GM12878 (cell line): ENCODE measurements around the gene PRUNE2. TPM values are rescaled to one million over a fixed set of nuclear protein-coding genes. Genes with fewer than 3 reads are reported as not detected.

Experiments used
- ATAC-seq: fragments of 200-7000 bp; cut with Tn5 transposase; 3 replicates; pipeline ENCODE4 v1.9.1; 2020; ENCODE audit warnings: mild to moderate bottlenecking, moderate library complexity
- BruUV-seq: library from RNA; stranded (reverse); fragments of 400-500 nt; replicated peaks from 2 replicates; lab custom pipeline; 2021; lab: Mats Ljungman, UMichigan
- CTCF ChIA-PET: fragments of 300-600 bp; sonication (Branson Sonifier 250); formaldehyde crosslinking; extraction: SDS; loops from one replicate; lab custom pipeline; 2021; ENCODE audit warnings: inconsistent platforms; lab: Yijun Ruan, JAX
- POLR2A ChIA-PET: fragments of 350-600 bp; formaldehyde crosslinking; extraction: SDS; loops from one replicate; lab custom pipeline; 2021; ENCODE audit warnings: inconsistent platforms; lab: Charles Lee
- RAD21 ChIA-PET: fragments of 300-600 bp; sonication (Branson Sonifier 250); formaldehyde crosslinking; loops from one replicate; lab custom pipeline; 2023; ENCODE audit warnings: antibody characterized with exemption; ENCODE audit not compliant: unreplicated experiment; lab: Charles Lee
- SMC1A ChIA-PET: fragments of 300-600 bp; sonication (Branson Sonifier 250); formaldehyde crosslinking; loops from one replicate; lab custom pipeline; 2023; ENCODE audit not compliant: unreplicated experiment, uncharacterized antibody; lab: Charles Lee
- DNase-seq: peaks from one replicate; pipeline ENCODE4 v3.0.0-alpha.2; 2011; ENCODE audit warnings: low read depth, low spot score
- FAIRE-seq: peaks from 3 replicates; lab custom pipeline; 2011; peaks lifted over from hg19 to GRCh38; lab: Jason Lieb, UNC
- H2AFZ ChIP-seq: 2 replicates; pipeline ENCODE4 v1.6.0; 2011; ENCODE audit warnings: low read depth, low read length, control low read depth; ENCODE audit not compliant: control insufficient read depth
- H3K27ac ChIP-seq: 2 replicates; pipeline ENCODE4 v1.5.1; 2011; ENCODE audit warnings: control low read depth; ENCODE audit not compliant: control insufficient read depth, insufficient read depth
- H3K27me3 ChIP-seq, 2 experiments: replicated peaks in 1 of 2; 2 replicates each; pipeline versions ENCODE4 v1.6.0 to v1.6.1; 2011; ENCODE audit warnings: low read length in 1 of 2; ENCODE audit not compliant: control insufficient read depth in 2 of 2, insufficient read depth in 2 of 2
- H3K36me3 ChIP-seq, 2 experiments: 2 replicates each; pipeline ENCODE4 v1.5.1; 2011; ENCODE audit warnings: low read length in 1 of 2; ENCODE audit not compliant: control insufficient read depth in 2 of 2, insufficient read depth in 2 of 2
- H3K4me1 ChIP-seq: 2 replicates; pipeline ENCODE4 v1.6.1; 2011; ENCODE audit warnings: mild to moderate bottlenecking, low read length, moderate library complexity, mixed read lengths; ENCODE audit not compliant: control insufficient read depth, insufficient read depth
- H3K4me2 ChIP-seq: 2 replicates; pipeline ENCODE4 v1.6.0; 2011; ENCODE audit warnings: control low read depth; ENCODE audit not compliant: control insufficient read depth, insufficient read depth
- H3K4me3 ChIP-seq: fragments of 200-600 bp; sonication (generic); 2 replicates; pipeline ENCODE4 v1.5.1; 2016
- H3K79me2 ChIP-seq: 2 replicates; pipeline ENCODE4 v1.6.0; 2011; ENCODE audit warnings: low read length; ENCODE audit not compliant: control insufficient read depth, insufficient read depth
- H3K9ac ChIP-seq: 2 replicates; pipeline ENCODE4 v1.8.0; 2011; ENCODE audit warnings: low read length, control low read depth, mixed read lengths; ENCODE audit not compliant: control insufficient read depth, insufficient read depth
- H3K9me3 ChIP-seq: replicated peaks from 3 replicates; pipeline ENCODE4 v1.5.1; 2011; ENCODE audit warnings: mild to moderate bottlenecking, low read length; ENCODE audit not compliant: control insufficient read depth, insufficient read depth
- H4K20me1 ChIP-seq: 2 replicates; pipeline ENCODE4 v1.6.0; 2011; ENCODE audit not compliant: control insufficient read depth, insufficient read depth
- BHLHE40 ChIP-seq, 2 experiments: fragments of 450-650 bp in 1 of 2; IDR thresholded peaks; 2 replicates each; pipeline ENCODE4 v1.6.1; 2011 to 2017; ENCODE audit warnings: low read depth in 2 of 2, borderline replicate concordance in 1 of 2, improper control_type of control experiment in 1 of 2, low read length in 1 of 2, mild to moderate bottlenecking in 1 of 2
- DPF2 ChIP-seq: fragments of 450-650 bp; IDR thresholded peaks from 2 replicates; pipeline ENCODE4 v1.6.1; 2017; ENCODE audit warnings: mild to moderate bottlenecking
- IRF4 ChIP-seq: IDR thresholded peaks from 2 replicates; pipeline ENCODE4 v1.6.1; 2011; ENCODE audit warnings: low read depth, low read length
- LARP7 ChIP-seq: fragments of 450-650 bp; IDR thresholded peaks from 2 replicates; pipeline ENCODE4 v1.6.1; 2017; ENCODE audit warnings: mild to moderate bottlenecking
- MEF2A ChIP-seq: IDR thresholded peaks from 2 replicates; pipeline ENCODE4 v1.6.1; 2011; ENCODE audit warnings: low read depth, mild to moderate bottlenecking, low read length, moderate library complexity; ENCODE audit not compliant: insufficient read depth
- MEF2B ChIP-seq: fragments of 450-650 bp; IDR thresholded peaks from 2 replicates; pipeline ENCODE4 v1.6.1; 2018; ENCODE audit warnings: mild to moderate bottlenecking, moderate library complexity; ENCODE audit not compliant: partially characterized antibody, poor library complexity, severe bottlenecking
- PML ChIP-seq: IDR thresholded peaks from 2 replicates; pipeline ENCODE4 v1.6.1; 2012; ENCODE audit warnings: low read length, inconsistent platforms
- POLR2AphosphoS2 ChIP-seq: IDR thresholded peaks from 2 replicates; pipeline ENCODE4 v1.6.1; 2011; ENCODE audit warnings: low read depth, mild to moderate bottlenecking, low read length, improper control_type of control experiment, moderate library complexity
- SMC3 ChIP-seq: IDR thresholded peaks from 2 replicates; pipeline ENCODE4 v1.6.1; 2011; ENCODE audit warnings: low read length, improper control_type of control experiment, borderline replicate concordance
- STAT3 ChIP-seq: IDR thresholded peaks from 2 replicates; pipeline ENCODE4 v1.6.1; 2011; ENCODE audit warnings: low read depth, low read length, improper control_type of control experiment
- TCF7 ChIP-seq: IDR thresholded peaks from 2 replicates; pipeline ENCODE4 v1.6.1; 2014; ENCODE audit warnings: antibody characterized with exemption, borderline replicate concordance
- ZNF622 ChIP-seq: fragments of 450-650 bp; IDR thresholded peaks from 2 replicates; pipeline ENCODE4 v1.6.1; 2017; ENCODE audit warnings: mild to moderate bottlenecking, inconsistent platforms
- ZSCAN29 ChIP-seq: fragments of 450-650 bp; IDR thresholded peaks from 2 replicates; pipeline ENCODE4 v1.6.1; 2017; ENCODE audit warnings: mild to moderate bottlenecking, moderate library complexity
- WGBS: methylation state at CpG from one replicate; pipeline ENCODE4 v1.1.6; 2016; ENCODE audit warnings: low lambda C conversion rate; ENCODE audit not compliant: insufficient replicate concordance, insufficient coverage; ENCODE audit errors: missing lambda C conversion rate; 5-methylcytosine and 5-hydroxymethylcytosine counted together
- in situ Hi-C: fragments of 300-500 bp; cut with MboI; formaldehyde crosslinking; loops from 9 replicates; pipeline ENCODE4 v1.14.3; 2018; ENCODE audit warnings: mixed read lengths
- intact Hi-C: fragments of 100-400 bp; cut with micrococcal nuclease; formaldehyde crosslinking; loops from one replicate; pipeline ENCODE4 v1.14.2; 2022; ENCODE audit not compliant: unreplicated experiment
- polyA plus RNA-seq, 11 experiments: library from polyadenylated mRNA; depleted of rRNA in 4 of 11; unstranded in 6 of 11; stranded (reverse) in 5 of 11; fragments of >200 nt; fragmentation: Nextera tagmentation in 4 of 11; fragmentation: Illumina TruSeq in 1 of 11; extraction: Ambion mirVana in 4 of 11; extraction: Trizol in 1 of 11; gene quantifications; 1 replicate in 1 of 11; 2 replicates in 10 of 11; pipeline versions ENCODE4 v1.2.1 to v1.2.3, GENCODE V29; 2011 to 2016; ENCODE audit warnings: inconsistent platforms in 2 of 11, missing spikeins in 2 of 11, low read depth in 1 of 11
- total RNA-seq, 4 experiments: library from RNA; depleted of rRNA in 3 of 4; stranded (reverse); fragments of >200 nt in 3 of 4; fragmentation: Illumina TruSeq in 1 of 4; extraction: Trizol in 1 of 4; gene quantifications; 2 replicates each; pipeline versions ENCODE4 v1.2.1 to v1.2.3, GENCODE V29; 2013 to 2021
- TF ChIP-seq, protein P1 (sequence below): fragments of 150-350 bp; IDR thresholded peaks from 2 replicates; pipeline ENCODE4 v1.6.1; 2016; ENCODE audit warnings: low read depth, low read length
- TF ChIP-seq, protein P2 (sequence below): fragments of 450-650 bp; IDR thresholded peaks from 2 replicates; pipeline ENCODE4 v1.6.1; 2017; ENCODE audit warnings: mild to moderate bottlenecking
- TF ChIP-seq, protein P3 (sequence below): fragments of 450-650 bp; IDR thresholded peaks from 2 replicates; pipeline ENCODE4 v1.6.1; 2017; ENCODE audit warnings: mild to moderate bottlenecking, low read depth, inconsistent platforms; ENCODE audit not compliant: poor library complexity, severe bottlenecking
- TF ChIP-seq, protein P4 (sequence below): IDR thresholded peaks from 2 replicates; pipeline ENCODE4 v1.6.1; 2011; ENCODE audit warnings: low read depth, mild to moderate bottlenecking, low read length, moderate library complexity, borderline replicate concordance; ENCODE audit errors: extremely low read depth

Gene PRUNE2
- total and polyA plus RNA-seq, 10 of the 15 experiments (the other 5 are each of a cell fraction or from before 2014, with no cell fraction given): 0.07 to 0.63 (median 0.25) TPM

DNA sequence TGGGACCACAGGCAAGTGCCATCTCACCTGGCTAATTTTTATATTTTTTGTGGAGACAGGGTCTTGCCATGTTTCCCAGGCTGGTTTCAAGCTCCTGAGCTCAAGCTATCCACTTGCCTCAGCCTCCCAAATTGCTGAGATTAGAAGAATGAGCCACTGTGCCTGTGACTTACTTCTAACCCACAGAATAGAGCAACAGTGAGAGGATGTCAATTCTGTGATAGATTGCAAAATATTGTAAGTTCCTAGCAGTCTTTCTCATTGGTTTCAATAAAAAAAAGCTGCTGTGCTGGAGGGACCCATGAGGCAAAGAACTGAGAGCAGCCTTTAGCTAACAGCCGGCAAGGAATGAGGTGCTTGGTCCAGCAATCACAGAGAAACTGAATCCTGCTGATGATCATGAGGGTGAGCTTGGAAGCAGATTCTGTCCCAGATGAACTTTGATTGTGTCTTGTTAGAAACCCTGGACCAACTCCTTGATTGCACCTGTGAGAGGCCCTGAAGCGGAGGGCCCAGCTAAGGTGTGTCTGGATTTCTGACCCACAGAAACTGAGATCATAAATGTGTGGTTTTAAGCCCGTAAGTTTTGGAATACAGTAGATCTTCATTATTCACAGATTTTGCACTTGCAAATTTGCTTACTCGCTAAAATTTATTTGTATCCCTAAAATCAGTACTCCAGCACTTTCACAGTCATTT, 297.2 kb downstream of the PRUNE2 start:
- Histone ChIP-seq H3K79me2 (no peaks in the 10 kb centered on the region), H3K9ac (no peak overlapping the region), H3K27me3 (0 out of 4 replicates have a peak, but pooled peaks cover 0 to 1% of the 10 kb centered on the region in 2 experiments), H2AFZ (no peak overlapping the region), H3K4me2 (no peak overlapping the region), H3K27ac (no peak overlapping the region), H3K9me3 (no peaks in the 10 kb centered on the region), H3K4me3 (no peak overlapping the region), H3K36me3 (no peaks in the 10 kb centered on the region), H3K4me1 (peaks cover 10% of the 10 kb centered on the region), H4K20me1 (no peaks in the 10 kb centered on the region)
- POLR2A ChIA-PET: no interaction called here
- WGBS: 32% methylated on average over 4 of the region's 4 CpGs
- CTCF ChIA-PET: no interaction called here
- DNase-seq (no peak), ATAC-seq (no peak), FAIRE-seq (no peak)
- BruUV-seq: no TSS peak
- intact Hi-C loops (no loop called here), in situ Hi-C loops (no loop called here)
- RAD21 ChIA-PET: no interaction called here
- no peak for TF ChIP-seq ZSCAN29
- no peak for TF ChIP-seq ZNF622
- no peak for TF ChIP-seq MEF2A
- no peak for TF ChIP-seq STAT3
- no peak for TF ChIP-seq MEF2B
- no peak for TF ChIP-seq POLR2AphosphoS2
- TF ChIP-seq LARP7: no peak
- TF ChIP-seq BHLHE40 (IDR thresholded peaks at IDR 0.05; ENCODE audit: borderline replicate concordance in 1 of 2, low read depth in 2 of 2, low read length in 1 of 2): no peak
- TF ChIP-seq, protein P1, sequence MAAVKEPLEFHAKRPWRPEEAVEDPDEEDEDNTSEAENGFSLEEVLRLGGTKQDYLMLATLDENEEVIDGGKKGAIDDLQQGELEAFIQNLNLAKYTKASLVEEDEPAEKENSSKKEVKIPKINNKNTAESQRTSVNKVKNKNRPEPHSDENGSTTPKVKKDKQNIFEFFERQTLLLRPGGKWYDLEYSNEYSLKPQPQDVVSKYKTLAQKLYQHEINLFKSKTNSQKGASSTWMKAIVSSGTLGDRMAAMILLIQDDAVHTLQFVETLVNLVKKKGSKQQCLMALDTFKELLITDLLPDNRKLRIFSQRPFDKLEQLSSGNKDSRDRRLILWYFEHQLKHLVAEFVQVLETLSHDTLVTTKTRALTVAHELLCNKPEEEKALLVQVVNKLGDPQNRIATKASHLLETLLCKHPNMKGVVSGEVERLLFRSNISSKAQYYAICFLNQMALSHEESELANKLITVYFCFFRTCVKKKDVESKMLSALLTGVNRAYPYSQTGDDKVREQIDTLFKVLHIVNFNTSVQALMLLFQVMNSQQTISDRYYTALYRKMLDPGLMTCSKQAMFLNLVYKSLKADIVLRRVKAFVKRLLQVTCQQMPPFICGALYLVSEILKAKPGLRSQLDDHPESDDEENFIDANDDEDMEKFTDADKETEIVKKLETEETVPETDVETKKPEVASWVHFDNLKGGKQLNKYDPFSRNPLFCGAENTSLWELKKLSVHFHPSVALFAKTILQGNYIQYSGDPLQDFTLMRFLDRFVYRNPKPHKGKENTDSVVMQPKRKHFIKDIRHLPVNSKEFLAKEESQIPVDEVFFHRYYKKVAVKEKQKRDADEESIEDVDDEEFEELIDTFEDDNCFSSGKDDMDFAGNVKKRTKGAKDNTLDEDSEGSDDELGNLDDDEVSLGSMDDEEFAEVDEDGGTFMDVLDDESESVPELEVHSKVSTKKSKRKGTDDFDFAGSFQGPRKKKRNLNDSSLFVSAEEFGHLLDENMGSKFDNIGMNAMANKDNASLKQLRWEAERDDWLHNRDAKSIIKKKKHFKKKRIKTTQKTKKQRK: no peak
- TF ChIP-seq, protein P2, sequence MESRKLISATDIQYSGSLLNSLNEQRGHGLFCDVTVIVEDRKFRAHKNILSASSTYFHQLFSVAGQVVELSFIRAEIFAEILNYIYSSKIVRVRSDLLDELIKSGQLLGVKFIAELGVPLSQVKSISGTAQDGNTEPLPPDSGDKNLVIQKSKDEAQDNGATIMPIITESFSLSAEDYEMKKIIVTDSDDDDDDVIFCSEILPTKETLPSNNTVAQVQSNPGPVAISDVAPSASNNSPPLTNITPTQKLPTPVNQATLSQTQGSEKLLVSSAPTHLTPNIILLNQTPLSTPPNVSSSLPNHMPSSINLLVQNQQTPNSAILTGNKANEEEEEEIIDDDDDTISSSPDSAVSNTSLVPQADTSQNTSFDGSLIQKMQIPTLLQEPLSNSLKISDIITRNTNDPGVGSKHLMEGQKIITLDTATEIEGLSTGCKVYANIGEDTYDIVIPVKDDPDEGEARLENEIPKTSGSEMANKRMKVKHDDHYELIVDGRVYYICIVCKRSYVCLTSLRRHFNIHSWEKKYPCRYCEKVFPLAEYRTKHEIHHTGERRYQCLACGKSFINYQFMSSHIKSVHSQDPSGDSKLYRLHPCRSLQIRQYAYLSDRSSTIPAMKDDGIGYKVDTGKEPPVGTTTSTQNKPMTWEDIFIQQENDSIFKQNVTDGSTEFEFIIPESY: no peak
- no peak for TF ChIP-seq SMC3
- TF ChIP-seq, protein P3, sequence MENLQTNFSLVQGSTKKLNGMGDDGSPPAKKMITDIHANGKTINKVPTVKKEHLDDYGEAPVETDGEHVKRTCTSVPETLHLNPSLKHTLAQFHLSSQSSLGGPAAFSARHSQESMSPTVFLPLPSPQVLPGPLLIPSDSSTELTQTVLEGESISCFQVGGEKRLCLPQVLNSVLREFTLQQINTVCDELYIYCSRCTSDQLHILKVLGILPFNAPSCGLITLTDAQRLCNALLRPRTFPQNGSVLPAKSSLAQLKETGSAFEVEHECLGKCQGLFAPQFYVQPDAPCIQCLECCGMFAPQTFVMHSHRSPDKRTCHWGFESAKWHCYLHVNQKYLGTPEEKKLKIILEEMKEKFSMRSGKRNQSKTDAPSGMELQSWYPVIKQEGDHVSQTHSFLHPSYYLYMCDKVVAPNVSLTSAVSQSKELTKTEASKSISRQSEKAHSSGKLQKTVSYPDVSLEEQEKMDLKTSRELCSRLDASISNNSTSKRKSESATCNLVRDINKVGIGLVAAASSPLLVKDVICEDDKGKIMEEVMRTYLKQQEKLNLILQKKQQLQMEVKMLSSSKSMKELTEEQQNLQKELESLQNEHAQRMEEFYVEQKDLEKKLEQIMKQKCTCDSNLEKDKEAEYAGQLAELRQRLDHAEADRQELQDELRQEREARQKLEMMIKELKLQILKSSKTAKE: no peak
- TF ChIP-seq IRF4: no peak
- TF ChIP-seq, protein P4, sequence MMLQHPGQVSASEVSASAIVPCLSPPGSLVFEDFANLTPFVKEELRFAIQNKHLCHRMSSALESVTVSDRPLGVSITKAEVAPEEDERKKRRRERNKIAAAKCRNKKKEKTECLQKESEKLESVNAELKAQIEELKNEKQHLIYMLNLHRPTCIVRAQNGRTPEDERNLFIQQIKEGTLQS: no peak
- TF ChIP-seq DPF2: no peak
- TF ChIP-seq PML: no peak
- no peak for TF ChIP-seq TCF7
- TF ChIP-seq, all 136 proteins: peak for 0
- SMC1A ChIA-PET: interaction anchor here (0.7 to 1.3 kb wide), 2 partner anchors 135 to 215 kb away, joined by 3 read pairs; no protein-coding TSS in a partner anchor
